ENCODE measurements around the gene INA. TPM values are rescaled to one million over a fixed set of nuclear protein-coding genes. Genes with fewer than 3 reads are reported as not detected.

INA gene
- total RNA-seq, 1 donor from 2014 or later, result 625 TPM

DNA sequence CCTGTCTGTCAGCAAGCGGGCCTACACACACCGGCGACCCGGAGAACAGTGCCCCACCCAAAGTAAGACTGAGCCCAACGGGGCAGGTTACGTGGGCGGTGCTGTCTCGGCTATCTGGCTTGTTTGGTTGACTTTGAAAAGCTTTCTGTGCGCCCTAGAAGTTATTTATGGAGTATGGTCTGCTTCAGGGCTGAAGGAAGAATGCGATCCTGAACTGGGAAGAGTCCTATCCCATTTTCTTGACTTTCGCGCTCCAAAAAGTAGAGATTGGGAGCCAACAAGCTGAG lies 1.5 kb downstream of the INA start:
- DNase-seq, result peak; percentile 17
- H3K9me3 Mint-ChIP-seq (ENCODE audit: unreplicated experiment), result peaks cover 40% of the 10 kb centered on the region
- peaks cover 23% of the 10 kb centered on the region for H3K36me3 Mint-ChIP-seq (ENCODE audit: unreplicated experiment)
- H3K4me1 Mint-ChIP-seq (ENCODE audit: low read depth, unreplicated experiment), result peaks cover 29% of the 10 kb centered on the region
- peak overlapping the region; percentile 100 for H3K4me3 Mint-ChIP-seq (ENCODE audit: unreplicated experiment)
- peaks cover 36% of the 10 kb centered on the region for H3K27me3 Mint-ChIP-seq (ENCODE audit: unreplicated experiment)
- H3K27ac Mint-ChIP-seq (ENCODE audit: unreplicated experiment), result peak overlapping the region; percentile 97
- TF ChIP-seq, protein P1, sequence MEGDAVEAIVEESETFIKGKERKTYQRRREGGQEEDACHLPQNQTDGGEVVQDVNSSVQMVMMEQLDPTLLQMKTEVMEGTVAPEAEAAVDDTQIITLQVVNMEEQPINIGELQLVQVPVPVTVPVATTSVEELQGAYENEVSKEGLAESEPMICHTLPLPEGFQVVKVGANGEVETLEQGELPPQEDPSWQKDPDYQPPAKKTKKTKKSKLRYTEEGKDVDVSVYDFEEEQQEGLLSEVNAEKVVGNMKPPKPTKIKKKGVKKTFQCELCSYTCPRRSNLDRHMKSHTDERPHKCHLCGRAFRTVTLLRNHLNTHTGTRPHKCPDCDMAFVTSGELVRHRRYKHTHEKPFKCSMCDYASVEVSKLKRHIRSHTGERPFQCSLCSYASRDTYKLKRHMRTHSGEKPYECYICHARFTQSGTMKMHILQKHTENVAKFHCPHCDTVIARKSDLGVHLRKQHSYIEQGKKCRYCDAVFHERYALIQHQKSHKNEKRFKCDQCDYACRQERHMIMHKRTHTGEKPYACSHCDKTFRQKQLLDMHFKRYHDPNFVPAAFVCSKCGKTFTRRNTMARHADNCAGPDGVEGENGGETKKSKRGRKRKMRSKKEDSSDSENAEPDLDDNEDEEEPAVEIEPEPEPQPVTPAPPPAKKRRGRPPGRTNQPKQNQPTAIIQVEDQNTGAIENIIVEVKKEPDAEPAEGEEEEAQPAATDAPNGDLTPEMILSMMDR (IDR thresholded peaks at IDR 0.05; ENCODE audit: partially characterized antibody, unreplicated experiment), result no peak

DNA sequence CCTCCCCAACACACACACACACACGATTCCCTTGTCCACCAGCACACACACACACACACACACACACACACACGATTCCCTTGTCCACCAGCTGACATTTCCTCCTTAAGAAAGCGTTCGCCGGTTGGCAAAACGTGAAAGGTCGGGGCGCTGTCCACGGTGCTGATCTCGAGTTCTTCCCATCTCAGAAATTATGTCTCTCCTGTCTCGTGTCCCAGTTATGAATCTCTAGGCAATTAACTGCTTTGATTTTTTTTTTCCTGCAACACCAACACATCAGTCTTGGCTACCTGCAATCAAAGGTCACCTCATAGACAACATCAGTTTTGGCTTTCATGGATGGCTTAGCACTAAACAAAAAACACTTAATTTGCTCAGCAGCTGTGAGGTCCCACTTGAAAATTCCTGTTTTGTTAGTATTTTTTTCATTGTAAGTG lies 1.9 kb downstream of the INA start:
- H3K36me3 Mint-ChIP-seq (ENCODE audit: unreplicated experiment), result peaks cover 23% of the 10 kb centered on the region
- TF ChIP-seq, protein P1 (IDR thresholded peaks at IDR 0.05; ENCODE audit: partially characterized antibody, unreplicated experiment), result no peak
- peaks cover 29% of the 10 kb centered on the region for H3K4me1 Mint-ChIP-seq (ENCODE audit: low read depth, unreplicated experiment)
- peak overlapping the region; percentile 97 for H3K27ac Mint-ChIP-seq (ENCODE audit: unreplicated experiment)
- peak overlapping the region; percentile 100 for H3K4me3 Mint-ChIP-seq (ENCODE audit: unreplicated experiment)
- peak; percentile 24 for DNase-seq
- peaks cover 40% of the 10 kb centered on the region for H3K9me3 Mint-ChIP-seq (ENCODE audit: unreplicated experiment)
- peaks cover 36% of the 10 kb centered on the region for H3K27me3 Mint-ChIP-seq (ENCODE audit: unreplicated experiment)

DNA sequence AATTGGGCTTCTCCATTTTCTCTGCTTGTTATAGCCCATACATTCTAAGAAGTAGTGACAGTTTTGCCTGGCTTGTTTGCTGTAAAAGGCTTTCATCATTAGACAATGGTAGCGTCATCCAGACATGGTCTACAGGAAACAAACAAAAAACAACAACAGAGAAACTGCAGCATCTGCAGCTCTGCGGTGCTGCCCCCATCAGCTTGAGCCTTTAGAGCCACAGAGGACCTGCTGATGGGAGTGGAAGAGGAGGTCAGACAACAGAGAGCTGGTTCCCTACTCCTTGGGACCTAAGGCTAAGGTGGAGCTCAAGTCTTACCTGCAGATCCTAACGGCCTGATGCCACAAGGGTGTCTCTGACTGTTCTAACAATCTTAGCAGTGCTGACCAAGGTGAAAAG lies 3.1 kb downstream of the INA start:
- TF ChIP-seq, protein P1 (IDR thresholded peaks at IDR 0.05; ENCODE audit: partially characterized antibody, unreplicated experiment), result no peak
- H3K9me3 Mint-ChIP-seq (ENCODE audit: unreplicated experiment), result peaks cover 40% of the 10 kb centered on the region
- peaks cover 36% of the 10 kb centered on the region for H3K27me3 Mint-ChIP-seq (ENCODE audit: unreplicated experiment)
- H3K4me1 Mint-ChIP-seq (ENCODE audit: low read depth, unreplicated experiment), result peaks cover 29% of the 10 kb centered on the region
- peak overlapping the region; percentile 100 for H3K27ac Mint-ChIP-seq (ENCODE audit: unreplicated experiment)
- H3K36me3 Mint-ChIP-seq (ENCODE audit: unreplicated experiment), result peaks cover 23% of the 10 kb centered on the region
- peak overlapping the region; percentile 100 for H3K4me3 Mint-ChIP-seq (ENCODE audit: unreplicated experiment)
- peak; percentile 27 for DNase-seq

DNA sequence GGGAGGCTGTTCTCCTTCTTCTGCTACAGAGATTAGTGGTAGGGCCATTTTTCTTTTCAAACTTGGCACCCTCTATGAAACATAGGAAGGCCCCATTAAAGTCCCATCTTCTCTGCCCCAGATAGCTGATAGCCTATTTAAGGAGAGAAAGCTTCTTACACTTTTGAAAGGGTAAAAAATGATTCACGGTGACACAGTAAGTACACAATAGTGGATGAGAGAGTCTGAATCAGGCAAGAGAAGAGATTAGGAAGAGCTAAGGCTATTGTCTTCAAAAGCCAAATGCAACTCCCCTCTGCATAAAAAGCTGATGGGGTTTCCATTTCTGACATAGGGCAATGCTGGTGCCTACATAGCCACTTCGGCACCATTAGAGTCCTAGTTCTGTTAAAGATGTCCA lies 3.6 kb downstream of the INA start:
- Mint-ChIP-seq H3K4me1 (ENCODE audit: low read depth, unreplicated experiment) (peaks cover 28% of the 10 kb centered on the region), H3K27me3 (ENCODE audit: unreplicated experiment) (peaks cover 33% of the 10 kb centered on the region), H3K9me3 (ENCODE audit: unreplicated experiment) (peaks cover 38% of the 10 kb centered on the region), H3K36me3 (ENCODE audit: unreplicated experiment) (peaks cover 23% of the 10 kb centered on the region), H3K4me3 (ENCODE audit: unreplicated experiment) (peak overlapping the region; percentile 100), H3K27ac (ENCODE audit: unreplicated experiment) (peak overlapping the region; percentile 100)
- DNase-seq, result no peak
- TF ChIP-seq, protein P1 (IDR thresholded peaks at IDR 0.05; ENCODE audit: partially characterized antibody, unreplicated experiment), result no peak

DNA sequence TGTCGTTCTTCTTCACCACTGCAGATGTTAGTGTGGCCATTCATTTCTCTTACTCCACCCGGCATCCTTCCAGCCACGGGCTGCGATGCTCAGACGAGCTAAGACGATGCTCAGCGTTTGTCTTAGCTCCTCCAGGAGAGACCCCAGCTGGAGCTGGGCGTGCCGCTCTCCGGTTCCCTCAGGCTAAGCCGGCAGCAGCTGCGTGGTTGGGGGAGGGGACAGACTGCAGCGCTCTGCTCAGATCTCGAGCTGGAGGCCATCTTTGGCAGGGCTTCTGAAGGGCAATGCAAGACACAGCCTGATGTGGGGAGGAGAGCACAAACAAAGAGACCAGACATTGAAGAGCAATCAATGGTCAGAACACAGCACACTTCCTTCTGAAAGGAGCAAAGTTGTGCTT lies 4.8 kb downstream of the INA start:
- Mint-ChIP-seq H3K4me3 (ENCODE audit: unreplicated experiment) (peak overlapping the region; percentile 100), H3K4me1 (ENCODE audit: low read depth, unreplicated experiment) (peaks cover 27% of the 10 kb centered on the region), H3K27me3 (ENCODE audit: unreplicated experiment) (peaks cover 24% of the 10 kb centered on the region), H3K36me3 (ENCODE audit: unreplicated experiment) (peaks cover 23% of the 10 kb centered on the region), H3K27ac (ENCODE audit: unreplicated experiment) (peak overlapping the region; percentile 100), H3K9me3 (ENCODE audit: unreplicated experiment) (peaks cover 28% of the 10 kb centered on the region)
- peak; percentile 97 for DNase-seq
- TF ChIP-seq, protein P1 (IDR thresholded peaks at IDR 0.05; ENCODE audit: partially characterized antibody, unreplicated experiment), result no peak

Data from glutamatergic neuron (in vitro differentiated cells).